ENCODE data around the gene RASSF8. TPM values are rescaled to one million over a fixed set of nuclear protein-coding genes. Genes with fewer than 3 reads are reported as not detected.

The RASSF8 gene
- total RNA-seq, 1 experiment from 2014 or later, result 9.2 TPM

DNA sequence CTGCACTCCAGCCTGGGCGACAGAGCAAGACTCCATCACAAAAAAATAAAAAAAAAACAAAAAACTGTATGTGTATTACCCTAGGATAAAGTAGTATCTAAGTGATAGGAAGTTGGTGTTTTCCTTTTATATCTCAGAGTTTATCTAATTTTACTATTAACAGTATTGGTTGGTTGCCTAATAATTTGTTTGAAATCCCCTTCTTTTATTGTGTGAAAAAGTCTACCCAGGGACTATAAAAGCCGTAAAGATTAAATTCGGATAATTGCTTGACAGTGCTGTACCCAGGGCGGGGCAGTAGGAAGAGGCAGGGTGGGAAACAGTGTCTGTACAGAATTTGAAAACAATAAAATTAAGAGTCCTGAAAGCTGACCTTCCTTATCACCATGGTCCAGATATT is 78.4 kb downstream of the RASSF8 start:
- POLR2A ChIA-PET, result no interaction called here
- H3K4me3 ChIP-seq (replicated peaks in 1 of 2; ENCODE audit: low read depth in 1 of 2, low read length in 2 of 2), result no peak overlapping the region
- H3K9ac ChIP-seq (ENCODE audit: low read length), result no peak overlapping the region
- no peaks in the 10 kb centered on the region for H3K27me3 ChIP-seq (ENCODE audit: insufficient read depth, low read length)
- ATAC-seq, result no peak
- no peaks in the 10 kb centered on the region for H3K9me2 ChIP-seq (ENCODE audit: insufficient read depth)
- H3K79me2 ChIP-seq (ENCODE audit: insufficient read depth, low read length), result no peaks in the 10 kb centered on the region
- intact Hi-C loops (cut with micrococcal nuclease), result no loop called here
- no peak for DNase-seq (ENCODE audit: low read depth, low spot score)
- RAD21 ChIA-PET (ENCODE audit: low non-redundant PET in 1 of 2, low total read pairs in 2 of 2, uncharacterized antibody in 2 of 2, unreplicated experiment in 2 of 2), result no interaction called here
- CTCF ChIA-PET, result no interaction called here
- no peak overlapping the region for H3K27ac ChIP-seq (ENCODE audit: low read depth, low read length)
- no peak overlapping the region for H2AFZ ChIP-seq (ENCODE audit: low read depth, low read length, poor library complexity, severe bottlenecking)
- no peak overlapping the region for H3K4me2 ChIP-seq (ENCODE audit: low read length)
- no peaks in the 10 kb centered on the region for H4K20me1 ChIP-seq (ENCODE audit: insufficient read depth)
- no TSS peak for BruUV-seq (replicated peaks)
- H3K9me3 ChIP-seq (ENCODE audit: control insufficient read depth in 1 of 2, insufficient read depth in 1 of 2, low read depth in 1 of 2, low read length in 2 of 2), result no peaks in the 10 kb centered on the region
- no peaks in the 10 kb centered on the region for H3K4me1 ChIP-seq (ENCODE audit: control insufficient read depth in 1 of 2, insufficient read depth in 2 of 2, low read length in 2 of 2)
- no peak for TF ChIP-seq POLR2AphosphoS5 (IDR thresholded peaks at IDR 0.05; ENCODE audit: low read depth, low read length)
- no peak for TF ChIP-seq CEBPB (IDR thresholded peaks at IDR 0.05; ENCODE audit: low read depth)
- no peaks in the 10 kb centered on the region for H3K36me3 ChIP-seq (ENCODE audit: control insufficient read depth in 1 of 2, insufficient read depth in 2 of 2, low read length in 2 of 2)

DNA sequence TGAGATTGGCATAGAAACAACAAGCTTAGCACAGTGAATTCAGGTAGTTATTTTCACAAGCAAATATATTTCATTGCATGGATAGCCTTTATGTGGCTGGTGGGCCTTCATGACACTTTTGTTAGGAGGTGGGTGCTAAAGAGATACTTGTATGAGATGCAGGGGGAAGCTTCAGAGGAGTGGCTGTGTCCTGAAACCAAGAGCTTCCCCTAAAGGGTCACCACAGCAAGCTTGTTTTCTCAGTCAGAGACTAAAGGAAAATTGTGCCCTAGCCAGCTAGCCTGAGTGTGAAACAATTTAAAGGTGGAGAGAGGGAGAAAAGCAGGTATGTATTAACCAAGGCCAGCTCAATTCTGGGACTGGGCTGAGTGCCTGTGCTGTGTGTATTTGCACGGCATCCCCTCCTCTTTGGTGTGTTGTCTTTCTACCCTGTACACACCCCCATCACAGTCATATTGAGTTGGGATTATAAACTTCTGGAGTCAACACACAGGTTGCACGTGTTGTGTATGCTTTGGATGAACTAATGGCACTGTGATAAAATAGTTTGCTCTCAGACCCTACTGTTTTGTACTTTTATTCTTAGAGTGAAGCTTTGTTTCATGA is 79.2 kb downstream of the RASSF8 start:
- Histone ChIP-seq H3K4me1 (ENCODE audit: control insufficient read depth in 1 of 2, insufficient read depth in 2 of 2, low read length in 2 of 2) (no peaks in the 10 kb centered on the region), H3K36me3 (ENCODE audit: control insufficient read depth in 1 of 2, insufficient read depth in 2 of 2, low read length in 2 of 2) (no peaks in the 10 kb centered on the region), H3K4me2 (ENCODE audit: low read length) (no peak overlapping the region), H3K9me2 (ENCODE audit: insufficient read depth) (no peaks in the 10 kb centered on the region), H3K4me3 (replicated peaks in 1 of 2; ENCODE audit: low read depth in 1 of 2, low read length in 2 of 2) (no peak overlapping the region), H3K27ac (ENCODE audit: low read depth, low read length) (no peak overlapping the region), H3K9ac (ENCODE audit: low read length) (no peak overlapping the region), H3K27me3 (ENCODE audit: insufficient read depth, low read length) (no peaks in the 10 kb centered on the region), H3K79me2 (ENCODE audit: insufficient read depth, low read length) (no peaks in the 10 kb centered on the region), H2AFZ (ENCODE audit: low read depth, low read length, poor library complexity, severe bottlenecking) (no peak overlapping the region), H4K20me1 (ENCODE audit: insufficient read depth) (no peaks in the 10 kb centered on the region), H3K9me3 (ENCODE audit: control insufficient read depth in 1 of 2, insufficient read depth in 1 of 2, low read depth in 1 of 2, low read length in 2 of 2) (no peaks in the 10 kb centered on the region)
- POLR2A ChIA-PET, result no interaction called here
- ATAC-seq (no peak), DNase-seq (ENCODE audit: low read depth, low spot score) (no peak)
- CTCF ChIA-PET, result no interaction called here
- TF ChIP-seq EZH2phosphoT487 (IDR thresholded peaks at IDR 0.05; ENCODE audit: borderline replicate concordance) (no peak), ELF1 (IDR thresholded peaks at IDR 0.05; ENCODE audit: borderline replicate concordance, low read depth) (no peak), EZH2 (IDR thresholded peaks at IDR 0.05) (no peak)
- intact Hi-C loops (cut with micrococcal nuclease), result no loop called here
- BruUV-seq (replicated peaks), result no TSS peak
- RAD21 ChIA-PET (ENCODE audit: low non-redundant PET in 1 of 2, low total read pairs in 2 of 2, uncharacterized antibody in 2 of 2, unreplicated experiment in 2 of 2), result no interaction called here

Measured in HCT116 (cell line).